ENCODE results near the gene SNORC.
A peak's percentile ranks its signal among the peaks of the same experiment; 100 is the strongest.

The SNORC gene

DNA sequence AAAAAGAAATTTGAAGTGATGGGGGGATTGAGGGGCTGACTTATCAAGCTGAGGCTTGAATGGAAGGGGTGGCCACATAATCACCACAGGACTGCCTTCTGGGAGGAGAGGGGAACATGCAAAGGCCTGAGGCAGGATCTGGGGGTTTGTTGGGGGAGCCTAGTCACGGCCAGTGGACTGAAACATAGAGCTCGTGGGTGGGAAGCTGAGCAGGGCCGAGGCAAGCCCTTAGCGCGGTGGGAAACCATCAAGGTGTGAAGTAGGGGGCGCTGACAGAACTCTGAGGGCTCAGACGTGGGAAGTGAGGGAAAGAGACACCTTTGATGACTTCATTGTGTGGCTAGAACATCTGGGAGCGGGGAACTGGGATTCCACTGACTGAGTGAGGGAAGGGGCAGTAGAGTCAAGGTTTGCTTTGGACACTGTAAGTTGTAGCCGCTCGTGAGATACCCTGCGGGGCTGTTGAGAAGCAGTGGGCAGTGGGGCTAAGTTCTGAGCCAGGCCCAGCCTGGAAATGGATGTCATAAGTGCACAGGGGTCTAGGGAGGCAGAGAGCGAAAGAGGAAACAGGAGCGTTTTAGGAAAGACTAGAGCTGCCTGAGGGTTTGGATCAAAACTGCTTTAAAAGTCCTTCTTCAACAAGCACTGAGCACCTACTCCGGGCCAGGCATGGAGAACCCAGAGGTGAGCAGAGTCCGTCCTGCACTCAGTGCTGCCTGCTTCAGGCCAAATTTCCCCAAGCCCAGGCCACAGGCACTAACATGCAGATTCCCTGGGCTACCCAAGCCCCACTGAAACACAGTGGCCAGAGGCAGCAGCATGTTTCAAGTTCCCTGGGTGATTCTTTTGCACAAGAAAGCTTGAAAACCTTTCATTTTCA is 686 bp upstream of the SNORC start:
- no peak for DNase-seq (ENCODE audit: low read depth, low spot score)

DNA sequence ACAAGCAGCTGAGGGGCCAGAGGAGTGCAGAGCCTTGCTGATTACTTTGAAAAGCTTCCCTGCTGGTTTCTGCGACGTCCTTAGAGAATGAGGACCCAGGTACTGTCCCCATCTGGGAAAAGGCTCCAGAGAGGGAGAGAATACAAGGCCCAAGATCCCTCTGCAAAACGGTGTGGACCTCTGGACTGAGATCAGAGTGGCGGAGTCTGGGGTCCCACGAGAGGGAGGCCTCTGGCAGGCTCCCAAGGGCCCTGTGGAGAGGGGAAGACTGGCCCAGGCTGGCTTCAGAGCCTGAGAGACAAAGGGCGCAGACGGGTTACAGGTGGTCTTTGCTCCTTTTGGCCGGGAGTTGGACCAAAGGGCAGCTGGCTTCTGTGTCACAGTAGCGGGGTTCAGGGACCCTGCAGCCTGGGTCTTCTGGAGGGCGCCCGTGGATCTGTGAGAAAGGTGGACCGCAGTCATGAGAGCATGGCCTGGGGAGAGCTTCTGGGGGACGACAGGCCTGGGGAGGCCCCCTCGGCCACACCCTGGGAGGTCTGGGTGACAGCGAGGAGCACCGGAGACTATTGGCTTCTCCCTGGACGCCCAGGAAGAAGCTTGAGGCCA is 805 bp downstream of the SNORC start:
- DNase-seq (ENCODE audit: low read depth, low spot score) = no peak

DNA sequence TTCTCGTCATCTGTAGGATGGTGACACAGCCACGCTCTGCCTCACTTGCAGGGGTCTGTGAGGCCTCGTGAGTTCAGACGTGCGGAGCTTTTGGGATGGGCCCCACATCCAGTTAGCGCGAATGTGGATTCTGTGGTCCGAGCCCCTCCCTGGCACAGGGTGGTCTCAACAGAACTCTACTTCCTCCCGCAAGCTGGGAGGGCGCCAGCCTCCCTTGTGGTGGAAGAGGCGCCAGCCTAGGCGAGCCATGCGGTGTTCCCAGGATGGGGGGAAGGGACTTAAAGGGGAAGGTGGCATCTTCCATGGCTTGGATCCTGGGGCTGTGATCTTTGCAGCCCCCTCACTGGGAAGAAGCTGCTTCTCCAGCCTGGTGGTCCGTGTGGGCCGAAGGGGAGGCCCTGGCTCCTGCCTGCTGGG is 1.4 kb downstream of the SNORC start:
- DNase-seq (ENCODE audit: low read depth, low spot score) = no peak

DNA sequence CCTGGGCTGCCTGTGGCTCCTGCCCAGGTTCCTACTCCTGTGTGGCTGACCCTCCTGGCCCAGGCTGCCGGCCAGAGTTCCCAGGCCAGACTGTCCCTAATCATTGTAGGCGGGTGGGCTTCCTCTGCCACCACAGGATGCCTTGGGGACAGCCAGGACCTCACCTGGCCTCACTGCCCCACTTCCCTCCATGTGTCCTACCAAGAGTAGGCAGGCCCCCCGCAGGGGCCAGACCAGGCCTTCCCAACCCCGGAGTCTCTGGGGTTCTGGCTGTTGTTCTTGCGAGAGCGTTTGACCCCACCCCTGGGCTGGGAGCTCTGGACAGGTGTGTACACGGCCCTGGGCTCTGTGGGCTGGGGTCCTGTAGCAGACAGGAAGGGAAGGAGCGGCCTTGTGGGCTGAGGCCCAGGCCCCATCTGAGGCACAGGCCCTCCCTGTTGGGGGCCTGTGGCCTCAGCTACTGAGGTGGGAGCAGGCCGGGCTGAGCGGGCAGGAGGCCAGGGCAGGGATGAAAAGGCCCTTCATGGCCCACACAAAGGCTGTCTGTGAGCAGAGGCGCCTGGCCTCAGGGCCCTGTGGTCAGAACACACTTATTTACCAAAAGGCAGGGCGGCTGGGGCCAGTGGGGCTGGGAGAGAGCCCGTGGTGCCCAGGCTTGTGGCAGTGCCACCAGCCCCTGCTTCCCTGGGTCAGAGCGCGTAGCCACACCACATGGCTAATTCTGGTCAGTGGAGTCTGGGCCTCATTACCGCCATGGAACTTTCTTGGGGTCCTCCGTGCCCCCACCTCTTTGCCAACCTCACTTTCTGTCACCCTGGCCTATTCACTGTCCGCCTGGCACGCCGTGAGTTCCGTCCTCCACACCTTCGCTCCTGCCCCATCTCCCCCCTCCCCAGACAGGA is 2.0 kb downstream of the SNORC start:
- no peak for DNase-seq (ENCODE audit: low read depth, low spot score)

DNA sequence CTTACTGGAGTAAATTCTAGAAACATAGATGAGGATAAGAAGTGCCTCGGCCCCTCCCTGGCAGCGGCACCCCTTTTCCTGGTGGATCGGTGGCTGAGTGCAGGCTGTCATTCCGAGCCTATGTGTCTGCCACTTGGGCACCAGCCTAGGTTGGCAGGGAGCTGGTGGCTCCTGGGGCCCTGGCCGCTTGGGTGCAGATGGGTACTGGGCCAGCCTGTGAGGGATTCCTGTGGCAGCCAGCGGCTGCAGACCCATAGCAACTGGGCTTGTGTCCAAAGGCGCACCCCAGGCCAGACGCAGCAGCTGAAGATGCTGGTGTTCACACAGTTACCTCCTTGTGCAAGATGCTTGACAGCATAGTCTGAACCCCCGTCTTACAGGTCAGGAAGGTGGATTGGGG is 2.8 kb downstream of the SNORC start:
- DNase-seq (ENCODE audit: low read depth, low spot score) = no peak

DNA sequence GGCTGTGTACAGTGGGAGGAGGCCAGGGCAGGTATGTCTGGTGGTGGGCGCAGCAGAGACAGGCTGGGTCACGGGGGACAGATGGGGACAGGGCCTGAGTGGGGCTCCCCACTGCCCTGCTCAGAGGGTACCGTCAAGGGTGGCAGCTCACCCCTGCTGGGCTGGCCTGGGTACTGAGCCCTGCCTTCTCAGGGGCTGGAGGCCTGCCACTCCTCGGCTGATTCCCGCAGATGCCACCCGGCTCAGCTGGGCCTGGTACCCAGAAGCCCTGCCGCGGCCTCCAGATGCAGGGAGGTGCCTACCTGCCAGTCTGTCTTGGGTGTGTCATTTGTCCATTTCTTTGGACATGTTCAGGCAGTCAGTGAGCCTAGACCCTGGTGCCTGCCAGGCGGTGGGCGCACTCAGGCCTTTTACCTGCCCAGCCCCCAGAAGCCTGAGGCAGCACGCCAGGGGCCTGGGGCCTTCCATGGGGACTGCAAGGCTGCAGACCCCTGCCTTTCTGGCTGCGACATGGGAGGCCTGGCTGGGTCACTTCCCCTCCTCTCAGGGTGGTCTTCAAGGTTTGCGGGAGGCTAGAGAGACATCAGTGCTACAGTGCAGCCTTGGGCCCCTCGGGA is 3.3 kb downstream of the SNORC start:
- DNase-seq (ENCODE audit: low read depth, low spot score) = no peak

DNA sequence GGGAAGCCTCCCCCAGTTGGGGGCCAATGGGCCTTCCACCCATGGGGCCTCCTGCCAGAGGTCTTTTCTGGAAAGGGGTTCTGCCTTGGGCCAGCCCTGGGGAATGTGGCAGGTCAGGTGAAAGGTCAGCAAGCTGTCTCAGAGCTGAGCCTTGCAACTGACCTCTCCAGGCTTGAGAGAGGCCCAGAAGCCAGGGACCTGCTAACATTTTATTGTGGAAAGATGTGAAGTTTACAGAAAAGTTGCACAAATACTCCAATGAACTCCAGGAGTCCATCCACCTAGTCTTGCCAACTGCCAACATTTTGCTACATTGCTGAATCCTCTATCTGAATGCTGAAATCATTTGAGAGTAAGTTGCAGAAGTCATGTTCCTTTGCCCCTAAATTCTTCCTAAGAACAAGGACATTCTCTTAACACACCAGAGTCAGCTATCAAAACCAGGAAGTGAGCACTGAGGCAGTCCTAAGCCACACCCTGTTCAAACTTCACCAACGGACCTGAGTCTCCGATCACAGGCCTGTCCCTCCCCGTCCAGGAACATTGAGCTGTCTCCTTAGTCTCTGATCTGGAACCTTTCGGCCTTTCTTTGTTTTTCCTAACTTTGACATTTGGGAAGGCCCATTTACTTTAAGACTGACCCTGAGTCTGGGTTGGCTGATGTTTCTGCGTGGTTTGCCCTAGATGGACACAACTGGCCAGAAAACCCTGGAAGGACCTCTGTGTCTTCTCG is 4.0 kb downstream of the SNORC start:
- no peak for DNase-seq (ENCODE audit: low read depth, low spot score)

DNA sequence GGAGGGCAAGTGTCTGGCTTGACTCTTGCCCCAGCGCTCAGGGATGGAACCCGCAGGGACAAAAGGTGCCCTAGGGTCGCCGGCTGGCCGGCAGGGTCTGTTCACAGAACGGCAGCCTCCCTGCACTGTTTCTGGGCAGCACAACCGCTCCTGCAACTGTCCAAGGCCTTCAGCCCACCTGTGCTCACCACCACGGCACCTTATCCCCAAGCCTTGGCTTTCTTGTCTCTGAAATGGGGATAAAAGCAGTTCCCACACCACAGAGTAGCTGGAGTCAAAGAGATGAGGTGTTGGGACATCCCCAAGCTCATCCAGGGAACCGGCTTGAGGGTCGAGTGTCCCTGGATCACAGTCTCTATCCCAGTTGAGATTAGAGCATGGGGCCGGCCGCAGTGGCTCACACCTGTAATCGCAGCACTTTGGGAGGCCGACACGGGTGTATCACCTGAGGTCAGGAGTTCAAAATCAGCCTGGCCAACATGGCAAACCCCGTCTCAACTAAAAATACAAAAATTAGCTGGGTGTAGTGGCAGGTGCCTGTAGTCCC is 4.7 kb downstream of the SNORC start:
- DNase-seq (ENCODE audit: low read depth, low spot score) = no peak

DNA sequence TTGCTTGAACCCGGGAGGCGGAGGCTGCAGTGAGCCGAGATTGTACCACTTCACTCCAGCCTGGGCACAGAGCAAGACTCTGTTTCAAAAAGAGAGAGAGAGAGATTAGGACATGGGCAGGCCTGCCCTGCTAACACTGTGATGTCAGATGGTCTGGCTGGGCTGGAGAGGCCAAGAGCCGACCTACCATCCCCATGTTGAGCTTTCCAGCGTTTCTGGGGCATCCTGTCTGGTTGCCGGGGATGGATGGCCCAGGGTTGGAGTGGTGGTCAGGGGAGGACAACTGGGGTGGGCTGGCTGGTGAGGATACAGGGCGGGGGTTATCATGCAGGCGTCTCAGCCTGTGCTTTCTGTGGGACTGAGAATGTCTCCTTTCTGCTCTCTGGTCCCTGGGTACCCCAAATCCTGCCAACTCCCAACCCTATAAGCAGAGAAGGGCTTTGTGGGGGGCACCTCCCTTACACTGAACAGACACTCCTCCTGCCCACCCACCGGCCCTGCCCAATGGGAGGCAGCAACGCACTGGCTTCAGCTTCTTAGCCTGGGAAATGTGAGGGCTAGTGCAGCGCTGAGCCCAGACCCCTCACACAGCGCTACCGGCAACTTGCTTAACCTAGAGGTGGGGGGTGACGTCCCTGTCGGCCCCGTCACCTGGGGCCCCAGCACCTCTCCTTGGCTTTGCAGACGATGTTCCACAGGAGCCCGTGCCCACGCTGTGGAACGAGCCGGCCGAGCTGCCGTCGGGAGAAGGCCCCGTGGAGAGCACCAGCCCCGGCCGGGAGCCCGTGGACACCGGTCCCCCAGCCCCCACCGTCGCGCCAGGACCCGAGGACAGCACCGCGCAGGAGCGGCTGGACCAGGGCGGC is 5.4 kb downstream of the SNORC start:
- DNase-seq (ENCODE audit: low read depth, low spot score) = peak; percentile 32

DNA sequence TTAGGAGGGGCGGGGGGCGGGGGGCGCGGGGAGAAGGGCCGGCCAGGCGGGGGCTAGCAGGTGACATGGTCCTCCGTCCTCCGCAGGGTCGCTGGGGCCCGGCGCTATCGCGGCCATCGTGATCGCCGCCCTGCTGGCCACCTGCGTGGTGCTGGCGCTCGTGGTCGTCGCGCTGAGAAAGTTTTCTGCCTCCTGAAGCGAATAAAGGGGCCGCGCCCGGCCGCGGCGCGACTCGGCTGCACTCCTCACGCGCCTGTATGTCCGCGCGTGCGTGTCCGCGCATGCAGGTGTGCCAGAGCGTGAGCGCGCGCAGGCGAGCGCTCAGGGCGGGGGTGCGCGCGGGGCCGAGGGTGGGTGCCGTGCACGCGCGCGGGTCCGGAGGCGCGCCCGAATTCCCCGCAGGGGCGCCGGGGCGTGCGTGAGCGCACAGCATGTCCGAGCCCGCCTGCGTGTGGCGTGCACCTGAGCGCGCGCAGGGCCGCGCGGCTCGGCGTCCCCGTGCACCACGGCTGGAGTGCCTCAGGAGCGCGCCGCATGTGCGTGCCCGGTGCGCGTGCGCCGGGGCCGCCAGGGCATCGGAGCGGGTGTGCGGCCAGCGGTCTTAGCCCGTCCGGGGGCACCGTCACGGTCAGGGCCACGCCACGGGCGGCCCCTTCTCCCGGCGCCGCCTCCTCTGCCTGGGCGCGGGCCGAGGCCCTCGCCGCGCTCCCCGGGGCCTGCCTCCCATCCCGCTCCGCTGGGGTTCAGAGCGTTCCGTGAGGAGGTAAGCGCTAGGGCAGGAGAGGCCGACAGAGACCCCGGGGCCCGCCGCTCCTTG is 6.3 kb downstream of the SNORC start:
- DNase-seq (ENCODE audit: low read depth, low spot score) = peak; percentile 63

DNA sequence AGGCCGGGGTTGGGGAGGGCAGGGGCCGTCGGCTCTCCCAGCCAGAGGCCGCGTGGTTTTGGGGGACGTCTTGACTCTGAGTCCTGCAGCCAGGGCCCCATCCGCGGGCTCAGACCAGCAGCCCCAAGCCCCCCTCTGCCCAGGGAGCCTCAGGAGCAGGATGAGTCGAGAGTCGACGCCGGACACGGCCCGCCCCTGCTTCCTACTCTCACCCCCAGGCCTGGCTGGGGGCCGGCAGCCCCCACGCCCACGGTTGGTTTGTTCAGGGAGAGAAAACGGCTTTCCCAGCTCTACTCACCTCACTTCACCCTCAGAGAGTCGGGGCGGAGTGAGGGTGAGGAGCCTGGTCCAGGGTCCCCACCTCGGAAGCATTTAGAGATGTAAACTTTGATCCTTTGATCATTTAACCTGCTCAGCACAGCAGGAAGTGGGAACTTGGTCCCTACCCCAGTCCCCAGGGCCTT is 6.9 kb downstream of the SNORC start:
- no peak for DNase-seq (ENCODE audit: low read depth, low spot score)

DNA sequence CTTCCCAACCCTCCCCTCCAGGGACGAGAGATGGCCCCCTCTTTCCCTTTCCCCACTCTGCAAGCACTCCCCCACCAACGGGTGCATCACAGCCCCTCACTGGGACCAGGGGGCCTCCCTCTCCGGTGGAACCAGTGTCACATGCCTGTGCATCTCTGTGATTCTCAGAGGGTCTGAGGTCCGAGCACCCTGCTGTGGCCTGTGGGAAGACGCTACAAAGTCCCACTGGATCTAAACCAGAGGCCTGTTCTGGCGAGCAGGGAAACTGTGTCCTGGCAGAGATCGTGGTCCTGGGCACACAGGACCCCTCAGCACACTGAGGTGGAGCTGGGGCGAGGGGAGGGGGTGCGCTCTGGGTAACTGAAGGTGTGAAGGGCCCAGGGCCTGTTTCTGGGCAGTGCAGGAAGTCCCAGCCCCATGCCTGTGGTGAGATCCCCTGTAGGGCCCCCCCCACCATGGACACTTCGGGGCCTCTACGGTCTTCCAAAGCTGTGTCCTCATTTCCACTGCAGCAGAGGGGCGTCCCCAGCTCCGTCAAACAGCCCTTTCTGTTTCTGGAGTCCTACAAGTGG is 8.0 kb downstream of the SNORC start:
- DNase-seq (ENCODE audit: low read depth, low spot score) = no peak

DNA sequence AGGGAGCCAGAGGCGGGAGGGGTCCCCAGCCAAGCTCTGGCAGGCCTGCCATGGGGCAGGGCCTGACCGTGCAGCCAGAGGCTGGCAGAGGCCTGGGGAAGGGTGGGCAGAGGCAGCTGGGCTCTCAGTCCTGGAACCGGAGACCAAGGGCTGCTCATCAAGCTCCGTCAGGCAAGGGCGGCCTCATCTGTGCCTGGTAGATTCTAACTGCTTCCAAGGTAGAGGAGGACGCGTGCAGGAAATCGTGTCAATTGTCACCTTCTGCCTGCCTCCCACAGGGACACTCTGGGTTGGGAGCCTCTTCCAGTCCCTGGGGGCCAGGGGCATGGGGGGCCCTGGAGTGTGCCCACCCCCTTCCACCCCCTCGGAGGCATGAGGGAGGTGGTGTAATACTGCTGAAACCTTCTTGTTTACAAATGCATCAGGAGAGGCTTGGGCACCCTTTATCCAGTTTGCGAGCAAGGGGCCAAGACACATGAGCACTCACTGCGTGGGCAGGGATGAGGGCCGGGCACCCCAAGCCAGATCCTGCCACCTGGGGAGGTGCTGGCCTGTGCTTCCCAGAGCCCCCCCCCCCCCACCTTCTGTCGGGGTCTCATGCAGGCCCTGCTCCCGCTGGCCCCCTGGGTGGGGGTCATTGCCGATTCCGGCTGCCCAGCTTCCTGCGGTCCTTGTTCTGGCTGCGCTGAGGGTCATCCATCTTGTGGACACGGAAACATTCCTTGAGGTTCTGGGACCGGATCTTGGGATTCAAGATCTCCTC is 9.0 kb downstream of the SNORC start:
- no peak for DNase-seq (ENCODE audit: low read depth, low spot score)

DNA sequence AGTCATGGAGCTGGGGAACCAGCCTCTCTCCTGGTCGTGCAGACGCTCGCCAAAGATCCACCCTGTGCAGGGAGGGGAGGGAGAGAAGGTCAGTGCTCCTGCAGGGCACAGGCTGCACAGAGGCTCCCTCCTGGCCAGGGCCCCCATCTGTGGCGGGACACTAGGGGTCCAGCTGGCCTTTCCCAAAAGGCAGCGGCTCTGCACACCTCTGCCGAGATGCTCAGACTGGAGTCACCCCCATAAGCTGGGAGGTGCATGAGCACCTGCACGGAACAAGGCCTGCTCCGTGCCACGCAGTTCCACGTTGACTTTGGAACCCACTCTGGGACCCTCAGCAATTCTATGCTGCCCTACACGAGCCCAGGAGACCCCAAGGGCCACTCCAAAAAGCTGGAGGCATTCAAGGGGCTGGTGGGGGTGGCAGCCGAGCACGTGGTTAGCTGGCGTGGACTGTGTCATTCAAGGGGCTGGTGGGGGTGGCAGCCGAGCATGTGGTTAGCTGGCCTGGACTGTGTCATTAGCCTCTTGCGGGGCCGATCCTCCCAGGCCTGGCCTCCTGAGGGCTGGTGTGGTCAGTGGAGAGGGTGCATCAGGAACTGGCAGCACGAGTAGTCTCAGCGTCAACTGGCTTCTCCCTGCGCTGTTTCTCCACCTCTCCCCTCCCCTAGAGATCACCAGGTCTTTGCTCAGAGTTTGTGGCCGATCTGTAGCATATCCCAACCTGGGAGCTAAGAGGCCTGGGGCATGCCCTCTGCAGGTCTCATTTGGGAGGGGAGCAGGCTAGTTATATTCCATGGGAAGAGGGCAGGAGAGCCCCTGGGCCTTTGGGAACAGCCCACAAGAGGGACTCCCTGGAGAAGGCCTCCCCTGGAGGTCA is 9.8 kb downstream of the SNORC start:
- no peak for DNase-seq (ENCODE audit: low read depth, low spot score)

DNA sequence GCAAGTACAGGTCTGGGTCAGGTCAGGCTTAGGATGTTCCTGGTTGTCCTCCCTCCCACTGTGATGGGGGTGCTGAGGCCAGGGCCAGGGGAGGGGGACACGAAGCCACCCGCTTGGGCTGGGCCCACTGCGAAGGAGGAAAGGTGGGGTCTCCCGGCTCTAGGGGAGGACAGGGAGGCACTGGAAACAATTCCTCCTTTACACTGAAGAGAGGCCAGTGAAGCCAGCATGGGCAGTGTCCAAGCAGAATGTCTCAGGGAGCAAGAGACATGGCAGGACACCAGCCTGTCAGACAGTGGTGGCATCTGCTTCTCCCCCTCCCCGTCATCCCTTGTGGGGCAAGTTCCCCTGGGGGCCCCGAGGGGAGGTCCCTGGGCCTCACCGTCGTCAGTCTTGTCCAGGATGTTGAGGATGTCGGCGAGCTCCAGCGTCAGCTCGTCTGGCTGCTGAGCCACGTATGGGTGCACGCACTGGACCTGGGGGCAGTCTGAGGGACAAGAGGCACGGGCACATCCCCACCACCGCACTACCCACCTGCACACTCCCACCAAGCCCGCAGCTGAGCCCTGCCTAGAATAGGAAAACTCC is 10.8 kb downstream of the SNORC start:
- DNase-seq (ENCODE audit: low read depth, low spot score) = no peak

DNA sequence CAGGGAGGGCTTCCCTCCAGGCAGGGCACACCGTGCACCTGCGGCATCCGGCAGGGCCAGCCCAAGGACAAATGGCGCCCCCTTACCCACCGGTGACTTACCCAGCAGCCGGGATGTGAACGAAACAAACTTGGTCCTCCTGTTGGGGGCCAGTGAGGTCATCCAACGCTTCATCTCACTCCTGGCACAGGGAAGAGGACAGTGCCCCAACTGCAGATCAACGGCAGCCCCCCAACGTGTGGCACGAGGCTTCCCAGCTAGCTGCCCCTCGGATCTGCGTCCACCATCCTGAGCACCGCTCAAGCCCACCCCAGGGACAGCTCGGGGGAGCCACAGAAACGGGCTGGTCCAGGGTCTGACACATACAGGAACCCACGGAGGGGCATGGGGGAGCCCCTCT is 12.0 kb downstream of the SNORC start:
- DNase-seq (ENCODE audit: low read depth, low spot score) = no peak
